GM23248 (cell line): ENCODE data around the gene P2RY2.

Experiments used
- EZH2 ChIP-seq: fragments of 200-600 bp; sonication (generic); IDR thresholded peaks from 2 replicates; pipeline ENCODE4 v1.6.1; 2018; ENCODE audit warnings: antibody characterized with exemption, mild to moderate bottlenecking; ENCODE audit not compliant: insufficient read depth, poor library complexity, severe bottlenecking
- EZH2phosphoT487 ChIP-seq: fragments of 200-600 bp; sonication (generic); IDR thresholded peaks from 2 replicates; pipeline ENCODE4 v1.6.1; 2018; ENCODE audit warnings: antibody characterized with exemption, moderate library complexity, mild to moderate bottlenecking, low read depth; ENCODE audit not compliant: insufficient read depth

- TF ChIP-seq EZH2 (no peak), EZH2phosphoT487 (no peak)
Measured at GRCh38 chr11:73195191-73196007, 22.7 kb upstream of the P2RY2 start.
